ENCODE results near the gene DBF4B.
"Not testable (repeated sequence)": the region's sequence is repeated elsewhere in the genome, so short reads cannot be mapped to it uniquely, and the experiment has no call there.

The DBF4B gene

DNA sequence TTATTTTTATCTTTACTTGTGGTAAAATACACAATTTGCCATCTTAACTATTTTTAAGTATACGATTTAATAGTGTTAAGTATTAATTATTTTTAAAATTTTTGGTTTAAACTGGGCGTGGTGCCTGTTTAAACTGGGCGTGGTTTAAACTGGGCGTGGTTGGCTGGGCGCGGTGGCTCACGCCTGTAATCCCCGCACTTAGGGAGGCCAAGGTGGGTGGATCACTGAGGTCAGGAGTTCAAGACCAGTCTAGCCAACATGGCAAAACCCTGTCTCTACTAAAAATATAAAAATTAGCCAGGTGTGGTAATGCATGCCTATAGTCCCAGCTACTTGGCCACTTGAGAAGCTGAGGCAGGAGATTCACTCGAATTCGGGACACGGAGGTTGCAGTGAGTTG is 14.9 kb upstream of the DBF4B start:
- Mint-ChIP-seq H3K4me1 (ENCODE audit: low read depth) (peaks cover 12% of the 10 kb centered on the region), H3K27me3 (no peaks in the 10 kb centered on the region), H3K4me3 (no peak overlapping the region), H3K36me3 (no peaks in the 10 kb centered on the region), H3K9me3 (ENCODE audit: low read depth) (no peaks in the 10 kb centered on the region), H3K27ac (no peak overlapping the region)

DNA sequence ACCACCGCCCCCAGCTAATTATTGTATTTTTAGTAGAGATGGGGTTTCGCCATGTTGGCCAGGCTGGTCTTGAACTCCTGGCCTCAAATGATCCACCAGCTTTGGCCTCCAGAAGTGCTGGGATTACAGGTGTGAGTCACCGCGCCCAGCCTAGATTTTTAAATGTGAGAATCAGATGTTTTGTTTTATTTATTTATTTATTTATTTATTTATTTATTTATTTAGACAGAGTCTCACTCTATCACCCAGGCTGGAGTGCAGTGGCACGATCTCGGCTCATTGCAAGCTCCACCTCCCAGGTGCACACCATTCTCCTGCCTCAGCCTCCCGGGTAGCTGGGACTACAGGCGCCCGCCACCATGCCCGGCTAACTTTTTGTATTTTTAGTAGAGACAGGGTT is 8.2 kb upstream of the DBF4B start:
- not testable (repeated sequence) for H3K36me3 Mint-ChIP-seq

DNA sequence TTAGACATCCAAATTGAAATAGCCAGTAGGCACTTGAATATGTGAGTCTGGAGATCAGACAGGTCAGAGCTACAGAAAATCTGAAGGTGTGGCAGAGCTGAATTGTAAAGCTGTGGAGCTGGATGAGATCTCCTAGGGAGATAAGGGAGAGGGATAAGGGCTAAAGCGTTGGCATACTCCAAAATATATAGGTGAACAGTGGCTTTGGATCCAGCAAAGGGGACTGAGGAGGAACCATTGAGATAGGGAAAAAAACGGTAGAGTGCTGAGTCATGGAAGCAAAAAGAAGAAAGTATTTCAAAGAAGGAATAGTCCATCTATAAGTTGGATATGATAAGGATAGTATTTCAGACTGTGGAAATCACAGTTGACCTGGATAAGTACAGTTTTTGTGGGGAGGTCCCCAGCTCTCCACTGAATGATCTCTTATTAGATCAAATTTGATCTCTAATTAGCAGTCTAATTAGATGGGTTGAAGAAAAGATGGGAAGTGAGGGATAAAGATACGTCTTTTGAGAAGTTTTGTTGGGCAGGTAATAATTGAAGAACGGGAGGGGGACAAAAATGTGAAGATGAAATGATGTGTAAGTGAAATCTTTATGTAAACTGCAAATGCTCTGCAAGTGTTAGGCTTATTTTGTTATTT is 587 bp upstream of the DBF4B start:
- Mint-ChIP-seq H3K9me3 (ENCODE audit: low read depth) (no peaks in the 10 kb centered on the region), H3K4me1 (ENCODE audit: low read depth) (peaks cover 6% of the 10 kb centered on the region), H3K27me3 (peaks cover 2% of the 10 kb centered on the region), H3K36me3 (no peaks in the 10 kb centered on the region), H3K4me3 (no peak overlapping the region), H3K27ac (no peak overlapping the region)

More for the DNA sequence above, 8.2 kb upstream of the DBF4B start:
- not testable (repeated sequence) for H3K4me3 Mint-ChIP-seq; H3K4me1 Mint-ChIP-seq (ENCODE audit: low read depth); H3K27ac Mint-ChIP-seq; H3K9me3 Mint-ChIP-seq (ENCODE audit: low read depth); H3K27me3 Mint-ChIP-seq

DNA sequence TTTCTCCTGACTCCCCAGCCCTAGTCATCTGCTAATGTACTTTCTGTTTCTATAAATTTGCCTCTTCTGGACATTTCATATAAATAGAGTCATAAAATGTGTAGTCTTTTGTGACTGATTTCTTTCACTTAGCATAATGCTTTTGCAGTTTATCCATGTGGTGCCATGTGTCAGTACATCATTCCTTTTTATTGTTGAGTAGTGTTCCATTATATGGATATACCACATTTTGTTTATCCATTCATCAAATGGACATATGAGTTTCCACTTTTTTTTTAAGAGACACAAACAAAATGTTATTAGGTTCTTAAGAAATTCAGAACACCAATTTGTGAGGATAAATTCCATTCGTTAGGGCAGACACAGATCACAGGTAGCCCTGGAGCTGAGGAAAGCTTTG is 11.0 kb downstream of the DBF4B start:
- no peak overlapping the region for H3K4me3 Mint-ChIP-seq
- no peaks in the 10 kb centered on the region for H3K4me1 Mint-ChIP-seq (ENCODE audit: low read depth)

DNA sequence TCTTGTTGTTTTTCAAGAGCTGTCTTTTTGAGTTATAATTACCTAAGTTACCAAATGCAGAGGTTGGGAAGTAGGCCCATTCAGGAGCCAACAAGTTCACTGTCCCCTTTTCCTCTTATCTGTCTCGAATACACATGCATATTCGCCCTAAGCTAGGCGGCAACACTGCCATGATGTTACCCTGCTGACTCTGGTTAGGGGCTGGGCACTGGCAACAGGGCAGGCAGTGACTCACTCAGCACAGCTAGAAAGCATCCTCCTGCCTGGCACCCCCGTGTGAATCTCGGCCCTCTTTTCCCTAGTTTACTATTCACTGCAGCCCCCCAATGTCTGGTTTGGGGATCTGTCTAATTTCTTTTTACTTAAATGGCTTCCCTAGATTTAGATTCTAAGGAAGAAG is 13.8 kb downstream of the DBF4B start:
- no peak overlapping the region for H3K4me3 Mint-ChIP-seq
- no peaks in the 10 kb centered on the region for H3K9me3 Mint-ChIP-seq (ENCODE audit: low read depth)
- H3K27ac Mint-ChIP-seq = no peak overlapping the region
- H3K36me3 Mint-ChIP-seq = peaks cover 8% of the 10 kb centered on the region
- H3K4me1 Mint-ChIP-seq (ENCODE audit: low read depth) = no peaks in the 10 kb centered on the region
- H3K27me3 Mint-ChIP-seq = no peaks in the 10 kb centered on the region

More for the DNA sequence above, 11.0 kb downstream of the DBF4B start:
- Mint-ChIP-seq H3K36me3 (peaks cover 13% of the 10 kb centered on the region), H3K27me3 (no peaks in the 10 kb centered on the region), H3K9me3 (ENCODE audit: low read depth) (no peaks in the 10 kb centered on the region), H3K27ac (no peak overlapping the region)

DNA sequence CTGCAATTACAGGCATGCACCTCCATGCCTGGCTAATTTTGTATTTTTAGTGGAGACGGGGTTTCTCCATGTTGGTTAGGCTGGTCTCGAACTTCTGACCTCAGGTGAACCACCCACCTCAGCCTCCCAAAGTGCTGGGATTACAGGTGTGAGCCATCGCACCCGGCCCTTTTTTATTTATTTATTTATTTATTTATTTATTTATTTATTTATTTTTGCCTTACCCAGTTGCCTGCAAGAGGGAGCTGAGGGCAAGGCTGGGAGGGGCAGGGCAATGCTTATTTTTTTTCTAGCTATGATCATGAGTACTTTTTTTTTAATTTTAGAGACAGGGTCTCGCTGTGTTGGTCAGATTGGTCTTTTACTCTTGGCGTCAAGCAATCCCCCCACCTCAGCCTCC is 17.7 kb downstream of the DBF4B start:
- H3K4me3 Mint-ChIP-seq; H3K27ac Mint-ChIP-seq; H3K27me3 Mint-ChIP-seq; H3K9me3 Mint-ChIP-seq (ENCODE audit: low read depth); H3K4me1 Mint-ChIP-seq (ENCODE audit: low read depth); H3K36me3 Mint-ChIP-seq: not testable (repeated sequence)

DNA sequence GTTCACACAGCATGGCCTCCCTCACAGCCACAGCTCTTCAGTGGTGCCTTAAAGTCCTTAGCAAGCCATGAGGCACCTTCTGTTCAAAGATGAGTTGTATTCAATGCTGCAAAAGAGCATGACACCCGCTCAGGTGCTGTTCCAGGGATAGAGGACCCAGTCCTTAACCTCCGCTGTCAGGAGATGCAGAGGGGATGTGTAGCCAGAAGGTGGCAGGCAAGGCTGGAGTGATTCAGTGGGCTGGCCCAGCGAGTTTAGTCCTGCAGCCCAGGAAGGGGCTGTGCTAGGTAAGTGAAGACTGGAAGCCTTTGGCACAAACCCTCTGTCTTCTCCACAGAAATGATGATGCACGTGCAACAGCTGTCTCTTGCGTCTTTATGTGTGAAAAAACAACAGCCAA is 25.3 kb downstream of the DBF4B start:
- no peaks in the 10 kb centered on the region for H3K27me3 Mint-ChIP-seq
- no peak overlapping the region for H3K27ac Mint-ChIP-seq
- H3K4me3 Mint-ChIP-seq = no peak overlapping the region
- peaks cover 9% of the 10 kb centered on the region for H3K36me3 Mint-ChIP-seq
- no peaks in the 10 kb centered on the region for H3K4me1 Mint-ChIP-seq (ENCODE audit: low read depth)
- no peaks in the 10 kb centered on the region for H3K9me3 Mint-ChIP-seq (ENCODE audit: low read depth)

DNA sequence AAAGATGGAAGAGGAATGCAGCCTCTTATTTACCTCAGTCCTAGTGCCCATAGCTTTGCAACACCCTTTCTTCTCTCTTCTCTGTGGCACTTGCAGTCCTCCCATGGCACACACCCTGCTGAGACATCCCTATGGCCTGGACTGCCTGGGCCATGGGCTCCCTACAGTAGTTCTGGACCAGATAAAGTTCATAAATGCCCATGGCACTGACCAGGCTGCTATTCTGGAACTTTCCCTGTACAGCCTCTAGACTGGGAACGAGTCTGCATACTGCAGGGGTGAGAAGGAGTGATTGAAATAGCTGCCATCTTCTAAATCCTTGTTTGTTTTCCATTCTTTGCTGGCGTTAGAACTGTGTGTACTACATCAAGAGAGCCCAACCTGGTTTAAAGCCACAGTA is 25.8 kb downstream of the DBF4B start:
- H3K27ac Mint-ChIP-seq = no peak overlapping the region
- no peaks in the 10 kb centered on the region for H3K4me1 Mint-ChIP-seq (ENCODE audit: low read depth)
- no peaks in the 10 kb centered on the region for H3K9me3 Mint-ChIP-seq (ENCODE audit: low read depth)
- H3K36me3 Mint-ChIP-seq = peaks cover 9% of the 10 kb centered on the region
- H3K27me3 Mint-ChIP-seq = no peaks in the 10 kb centered on the region
- no peak overlapping the region for H3K4me3 Mint-ChIP-seq

DNA sequence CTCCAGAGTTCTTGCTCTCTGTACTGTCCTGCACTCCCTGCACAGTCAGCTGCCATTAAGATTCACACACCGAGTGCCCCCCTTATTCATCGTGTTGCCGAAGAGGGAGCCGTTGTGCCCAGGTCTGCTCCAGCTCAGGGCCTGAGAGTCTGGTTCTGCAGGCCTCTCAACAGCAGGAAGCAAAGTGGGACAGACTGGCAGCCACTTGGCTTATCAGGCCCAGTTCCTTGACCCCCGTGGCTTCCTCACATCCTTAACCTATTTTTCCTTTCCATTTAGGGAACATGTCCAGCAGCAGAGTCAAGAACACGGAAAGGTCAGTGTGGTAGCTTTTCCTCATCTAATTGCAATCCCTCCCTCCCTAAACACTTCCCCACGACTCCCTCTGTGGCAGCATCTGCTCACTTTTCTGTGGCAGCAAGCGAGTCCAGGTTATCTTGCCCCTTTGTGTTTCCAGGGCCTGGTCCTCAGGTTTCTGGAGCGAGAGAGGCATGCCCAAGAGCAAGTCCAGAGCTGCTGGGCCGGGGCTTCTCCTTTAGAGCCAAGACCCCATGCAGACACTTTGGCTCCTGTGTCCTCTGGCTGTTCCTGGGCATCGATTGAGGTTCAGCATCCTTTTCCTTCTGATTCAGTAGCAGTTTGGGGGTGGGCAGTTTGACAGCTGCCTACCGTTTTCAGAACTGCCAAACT is 28.2 kb downstream of the DBF4B start:
- Mint-ChIP-seq H3K27me3 (no peaks in the 10 kb centered on the region), H3K4me3 (no peak overlapping the region), H3K9me3 (ENCODE audit: low read depth) (no peaks in the 10 kb centered on the region), H3K36me3 (peaks cover 9% of the 10 kb centered on the region), H3K4me1 (ENCODE audit: low read depth) (no peaks in the 10 kb centered on the region), H3K27ac (no peak overlapping the region)

DNA sequence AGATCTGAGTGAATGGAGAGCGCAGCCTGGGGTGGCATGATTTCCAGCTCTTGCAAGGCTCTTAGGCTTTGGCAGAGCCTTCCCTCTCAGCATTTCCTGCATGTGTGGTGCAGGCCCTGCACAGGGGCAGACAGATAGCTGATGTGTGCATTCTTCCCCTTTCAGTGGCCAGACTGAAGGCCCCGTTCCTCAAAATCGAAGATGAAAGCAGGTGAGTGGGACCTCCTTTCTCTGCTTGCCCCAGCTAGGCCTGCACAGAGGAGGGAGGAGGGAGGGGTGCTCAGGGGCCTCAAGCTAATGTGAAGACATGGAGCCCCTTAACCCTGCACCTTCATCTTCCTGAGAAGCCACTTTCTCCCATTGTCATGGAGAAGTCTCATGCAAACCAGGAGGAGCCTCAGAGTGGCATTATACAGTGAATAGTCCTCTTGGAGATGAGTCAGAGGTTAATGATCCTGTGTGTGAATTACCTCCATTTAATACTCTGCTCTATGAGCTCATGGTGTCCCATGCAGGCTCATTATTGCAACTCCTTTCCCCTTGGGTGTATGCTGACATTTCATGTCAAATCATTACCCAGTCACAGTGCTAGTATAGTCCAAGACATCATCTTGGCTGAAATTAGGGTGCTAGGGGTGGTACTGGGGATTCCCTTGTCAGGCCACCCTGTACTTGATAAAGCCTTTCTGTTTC is 29.9 kb downstream of the DBF4B start:
- Mint-ChIP-seq H3K27ac (no peak overlapping the region), H3K36me3 (peaks cover 6% of the 10 kb centered on the region), H3K4me3 (no peak overlapping the region), H3K9me3 (ENCODE audit: low read depth) (no peaks in the 10 kb centered on the region), H3K4me1 (ENCODE audit: low read depth) (no peaks in the 10 kb centered on the region), H3K27me3 (no peaks in the 10 kb centered on the region)

DNA sequence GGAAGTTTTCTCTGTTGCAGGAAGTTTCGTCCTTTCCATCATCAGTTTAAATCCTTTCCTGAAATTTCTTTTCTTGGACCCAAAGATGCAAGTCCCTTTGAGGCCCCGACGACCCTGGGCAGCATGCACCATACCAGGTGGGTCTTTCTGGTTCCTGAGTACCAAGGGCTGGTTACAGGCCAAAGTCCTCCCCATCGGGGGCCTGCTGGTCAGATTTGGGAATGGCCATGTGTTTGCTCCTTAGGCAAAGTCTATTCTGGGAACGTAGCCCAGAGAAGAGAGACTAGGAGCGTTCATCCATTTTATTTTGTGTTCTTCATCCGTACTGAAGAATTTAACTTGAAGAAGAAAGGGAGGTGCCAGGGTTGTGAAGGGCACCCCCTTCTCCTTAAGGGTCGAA is 32.9 kb downstream of the DBF4B start:
- peaks cover 4% of the 10 kb centered on the region for H3K36me3 Mint-ChIP-seq
- H3K9me3 Mint-ChIP-seq (ENCODE audit: low read depth) = no peaks in the 10 kb centered on the region
- H3K4me1 Mint-ChIP-seq (ENCODE audit: low read depth) = no peaks in the 10 kb centered on the region
- no peaks in the 10 kb centered on the region for H3K27me3 Mint-ChIP-seq
- H3K27ac Mint-ChIP-seq = no peak overlapping the region
- no peak overlapping the region for H3K4me3 Mint-ChIP-seq

DNA sequence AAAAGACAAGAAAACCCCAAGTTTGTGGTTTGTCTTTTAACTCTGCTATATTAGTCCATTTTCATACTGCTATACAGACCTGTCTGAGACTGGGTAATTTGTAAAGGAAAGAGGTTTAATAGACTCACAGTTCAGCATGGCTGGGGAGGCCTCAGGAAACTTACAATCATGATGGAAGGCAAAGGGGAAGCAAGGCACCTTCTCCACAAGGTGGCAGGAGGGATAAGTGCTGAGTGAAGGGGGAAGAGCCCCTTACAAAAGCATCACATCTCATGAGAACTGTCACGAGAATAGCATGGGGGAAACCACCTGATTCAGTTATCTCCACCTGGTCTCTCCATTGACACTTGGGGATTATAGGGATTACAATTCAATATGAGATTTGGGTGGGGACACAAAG is 36.8 kb downstream of the DBF4B start:
- no peak overlapping the region for H3K4me3 Mint-ChIP-seq
- peaks cover 2% of the 10 kb centered on the region for H3K36me3 Mint-ChIP-seq
- H3K27me3 Mint-ChIP-seq = no peaks in the 10 kb centered on the region
- H3K4me1 Mint-ChIP-seq (ENCODE audit: low read depth) = no peaks in the 10 kb centered on the region
- no peaks in the 10 kb centered on the region for H3K9me3 Mint-ChIP-seq (ENCODE audit: low read depth)
- H3K27ac Mint-ChIP-seq = no peak overlapping the region

DNA sequence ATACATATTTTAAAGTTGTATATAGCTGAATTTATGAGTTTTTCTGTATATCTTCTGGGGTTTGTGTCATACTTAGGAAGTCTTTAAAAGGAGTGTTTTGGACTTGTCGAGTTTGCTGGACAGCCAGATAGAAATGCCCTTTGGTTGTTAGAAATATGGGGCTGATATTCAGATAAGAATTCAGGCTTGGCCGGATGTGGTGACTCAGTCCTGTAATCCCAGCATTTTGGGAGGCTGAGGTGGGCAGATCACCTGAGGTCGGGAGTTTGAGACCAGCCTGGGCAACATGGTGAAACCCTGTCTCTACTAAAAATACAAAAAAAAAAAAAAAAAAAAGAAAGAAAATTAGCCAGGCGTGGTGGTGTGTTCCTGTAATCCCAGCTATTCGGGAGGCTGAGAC is 37.3 kb downstream of the DBF4B start:
- not testable (repeated sequence) for H3K4me1 Mint-ChIP-seq (ENCODE audit: low read depth); H3K27ac Mint-ChIP-seq; H3K4me3 Mint-ChIP-seq; H3K9me3 Mint-ChIP-seq (ENCODE audit: low read depth); H3K36me3 Mint-ChIP-seq; H3K27me3 Mint-ChIP-seq

DNA sequence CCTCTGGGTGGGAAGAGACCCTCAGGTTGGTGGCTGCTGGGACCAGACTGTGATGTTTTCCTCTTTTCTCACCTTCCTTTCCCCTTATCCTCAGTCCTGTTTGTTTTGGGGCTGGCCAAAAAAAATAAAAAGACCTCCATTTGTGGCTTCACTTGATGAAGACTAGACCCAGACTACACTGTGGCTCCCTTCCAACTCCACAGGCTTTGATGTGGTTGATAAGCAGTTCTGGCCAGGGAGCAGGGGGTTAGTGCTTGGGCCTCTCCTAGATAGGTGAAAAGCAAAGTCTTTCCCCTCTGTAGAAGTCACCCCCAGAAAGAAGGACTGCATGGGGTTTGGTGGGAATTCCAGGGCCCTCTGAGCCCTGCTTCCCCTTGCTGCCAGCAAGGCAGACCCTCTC is 39.1 kb downstream of the DBF4B start:
- no peak overlapping the region for H3K4me3 Mint-ChIP-seq
- H3K27me3 Mint-ChIP-seq = no peaks in the 10 kb centered on the region
- H3K9me3 Mint-ChIP-seq (ENCODE audit: low read depth) = no peaks in the 10 kb centered on the region
- H3K4me1 Mint-ChIP-seq (ENCODE audit: low read depth) = no peaks in the 10 kb centered on the region
- H3K27ac Mint-ChIP-seq = no peak overlapping the region
- H3K36me3 Mint-ChIP-seq = peaks cover 4% of the 10 kb centered on the region

DNA sequence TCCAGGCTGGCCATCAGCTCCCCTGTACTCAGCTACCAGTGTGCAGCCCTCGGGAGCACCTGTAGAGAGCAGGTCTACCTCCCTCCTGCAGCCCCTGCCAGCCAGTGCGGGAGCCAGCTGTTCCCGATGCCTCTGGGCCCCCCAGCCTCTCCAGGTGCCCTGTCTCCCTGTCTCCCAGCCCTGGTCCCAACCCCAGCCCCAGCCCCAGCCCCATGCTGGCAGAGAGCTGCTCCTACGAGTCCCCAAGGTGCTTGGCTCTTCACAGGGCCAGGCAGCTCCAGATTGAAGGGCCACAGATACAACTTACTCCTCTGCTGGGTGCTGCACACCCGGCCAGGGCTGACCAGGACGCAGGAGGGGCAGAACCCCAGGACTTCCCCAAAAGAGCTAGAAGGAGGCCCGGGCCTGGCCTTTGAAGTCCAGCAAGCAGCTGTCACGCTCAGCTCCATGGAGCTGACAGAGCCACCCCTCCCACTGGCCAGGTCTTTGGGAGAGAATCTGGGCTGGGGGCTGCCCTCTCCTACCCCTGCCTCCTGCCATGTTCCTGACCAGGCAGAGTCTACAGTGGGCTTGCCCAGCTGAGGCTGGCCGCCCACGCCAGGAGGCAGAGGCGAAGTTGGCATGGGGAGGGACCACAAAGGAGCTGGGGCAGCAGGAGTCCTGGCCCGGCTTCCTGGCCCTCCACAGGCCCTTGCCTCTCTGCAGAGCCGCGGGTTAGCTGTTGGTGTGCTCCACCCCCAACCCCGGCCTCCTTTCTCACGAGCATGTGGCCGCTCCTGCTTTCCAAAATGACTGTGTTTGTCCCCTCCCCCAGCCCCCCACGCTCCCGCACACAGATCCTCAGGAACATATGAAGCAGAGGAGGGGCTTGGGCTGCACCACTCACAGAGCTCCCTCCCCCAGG is 40.9 kb downstream of the DBF4B start:
- Mint-ChIP-seq H3K4me1 (ENCODE audit: low read depth) (no peaks in the 10 kb centered on the region), H3K27ac (no peak overlapping the region), H3K27me3 (no peaks in the 10 kb centered on the region), H3K4me3 (no peak overlapping the region), H3K36me3 (peaks cover 4% of the 10 kb centered on the region), H3K9me3 (ENCODE audit: low read depth) (no peaks in the 10 kb centered on the region)

Measured in activated naive CD8-positive, alpha-beta T cell (primary cell).